Putamen (tissue), 1 donor: Measurements from ENCODE around the gene GSTT4.
"Not testable (repeated sequence)": the region's sequence is repeated elsewhere in the genome, so short reads cannot be mapped to it uniquely, and the experiment has no call there.

Source experiments
- DNase-seq: peaks from one replicate; pipeline ENCODE4 v3.0.0-alpha.2; 2016; ENCODE audit warnings: low spot score

Gene GSTT4

GRCh38 chr22:23986538-23987178 lies 18.6 kb downstream of the GSTT4 start:
- DNase-seq, result not testable (repeated sequence)

- not testable (repeated sequence) for DNase-seq
Measured at GRCh38 chr22:23986089-23986488, 19.2 kb downstream of the GSTT4 start.

- DNase-seq, result peak; percentile 22
Measured at GRCh38 chr22:23984430-23984829, 20.8 kb downstream of the GSTT4 start.

- DNase-seq, result not testable (repeated sequence)
Measured at GRCh38 chr22:23980567-23980966, 24.7 kb downstream of the GSTT4 start.

GRCh38 chr22:23979557-23980240 lies 25.6 kb downstream of the GSTT4 start, which contains the start of gene GSTT2:
Gene GSTT2 (plus strand): TSS chr22:23980134.
- DNase-seq, result not testable (repeated sequence)

- DNase-seq, result not testable (repeated sequence)
Measured at GRCh38 chr22:23977304-23977703, 27.9 kb downstream of the GSTT4 start.

- not testable (repeated sequence) for DNase-seq
Measured at GRCh38 chr22:23974836-23975352, 30.4 kb downstream of the GSTT4 start.

- DNase-seq, result not testable (repeated sequence)
Measured at GRCh38 chr22:23974345-23974744, 30.9 kb downstream of the GSTT4 start, which contains the start of gene DDT. Gene DDT (minus strand): TSS chr22:23974441. CDS start chr22:23974414, 27 bp downstream.

GRCh38 chr22:23971927-23972326 lies 33.3 kb downstream of the GSTT4 start:
- DNase-seq, result not testable (repeated sequence)

- DNase-seq, result no peak
Measured at GRCh38 chr22:23970816-23971486, 34.3 kb downstream of the GSTT4 start.

GRCh38 chr22:23970201-23970641 lies 35.0 kb downstream of the GSTT4 start:
- DNase-seq, result no peak

GRCh38 chr22:23969071-23969470 lies 36.2 kb downstream of the GSTT4 start:
- no peak for DNase-seq

GRCh38 chr22:23966568-23966967 lies 38.7 kb downstream of the GSTT4 start, which contains the start of gene DDTL:
Gene DDTL (plus strand): TSS chr22:23966888. CDS start chr22:23966915, 27 bp downstream.
- DNase-seq, result not testable (repeated sequence)

GRCh38 chr22:23966094-23966493 lies 39.2 kb downstream of the GSTT4 start:
- DNase-seq, result not testable (repeated sequence)

- not testable (repeated sequence) for DNase-seq
Measured at GRCh38 chr22:23961084-23961771, 44.0 kb downstream of the GSTT4 start, which contains the start of gene GSTT2B. Gene GSTT2B (minus strand): TSS chr22:23961195. CDS start chr22:23961131, 64 bp downstream.

- peak; percentile 76 for DNase-seq
Measured at GRCh38 chr22:23956301-23956900, 48.9 kb downstream of the GSTT4 start.

- not testable (repeated sequence) for DNase-seq
Measured at GRCh38 chr22:23955886-23956285, 49.4 kb downstream of the GSTT4 start.

- DNase-seq, result not testable (repeated sequence)
Measured at GRCh38 chr22:23954991-23955305, 50.3 kb downstream of the GSTT4 start.

- not testable (repeated sequence) for DNase-seq
Measured at GRCh38 chr22:23954193-23954990, 50.9 kb downstream of the GSTT4 start.

- DNase-seq, result not testable (repeated sequence)
Measured at GRCh38 chr22:23953485-23953884, 51.8 kb downstream of the GSTT4 start.
